Activated CD8-positive, alpha-beta memory T cell treated with anti-CD3 and anti-CD28 coated beads for 1 hour (primary cell): Measurements from ENCODE around the gene CTNNA3.

ENCODE experiments used
- DNase-seq, 2 donors: peaks; one replicate each; pipeline ENCODE4 v3.0.0-alpha.2; 2020; ENCODE audit warnings: low read depth in 1 of 2; ENCODE audit errors: extremely low read depth in 1 of 2

Gene CTNNA3

GRCh38 chr10:67050415-67050814, 645.6 kb downstream of the CTNNA3 start:
- no peak for DNase-seq

GRCh38 chr10:67049988-67050387, 646.0 kb downstream of the CTNNA3 start:
- no peak for DNase-seq

GRCh38 chr10:67046507-67046906, 649.5 kb downstream of the CTNNA3 start:
- DNase-seq = no peak

- DNase-seq = no peak
Measured at GRCh38 chr10:67045404-67045803, 650.6 kb downstream of the CTNNA3 start.

- DNase-seq = no peak
Measured at GRCh38 chr10:67043041-67043440, 653.0 kb downstream of the CTNNA3 start.

- no peak for DNase-seq
Measured at GRCh38 chr10:67036808-67037207, 659.2 kb downstream of the CTNNA3 start.

- no peak for DNase-seq
Measured at GRCh38 chr10:67033878-67034277, 662.1 kb downstream of the CTNNA3 start.

- DNase-seq = no peak
Measured at GRCh38 chr10:67022099-67022498, 673.9 kb downstream of the CTNNA3 start.

- no peak for DNase-seq
Measured at GRCh38 chr10:67017218-67017617, 678.8 kb downstream of the CTNNA3 start.

GRCh38 chr10:67015225-67015624, 680.8 kb downstream of the CTNNA3 start:
- DNase-seq = no peak

- no peak for DNase-seq
Measured at GRCh38 chr10:67011981-67012380, 684.0 kb downstream of the CTNNA3 start.

- no peak for DNase-seq
Measured at GRCh38 chr10:67011480-67011879, 684.5 kb downstream of the CTNNA3 start.

- DNase-seq = no peak
Measured at GRCh38 chr10:67005981-67006380, 690.0 kb downstream of the CTNNA3 start.

- DNase-seq = no peak
Measured at GRCh38 chr10:67004690-67005089, 691.3 kb downstream of the CTNNA3 start.

GRCh38 chr10:66999762-67000545, 696.0 kb downstream of the CTNNA3 start:
- no peak for DNase-seq

- no peak for DNase-seq
Measured at GRCh38 chr10:66996996-66997395, 699.0 kb downstream of the CTNNA3 start.

- no peak for DNase-seq
Measured at GRCh38 chr10:66990143-66990830, 705.7 kb downstream of the CTNNA3 start.

- DNase-seq = no peak
Measured at GRCh38 chr10:66983475-66983818, 712.5 kb downstream of the CTNNA3 start.

- DNase-seq = no peak
Measured at GRCh38 chr10:66982792-66983474, 713.1 kb downstream of the CTNNA3 start.

GRCh38 chr10:66982053-66982420, 714.0 kb downstream of the CTNNA3 start:
- no peak for DNase-seq

- DNase-seq = no peak
Measured at GRCh38 chr10:66981361-66982052, 714.5 kb downstream of the CTNNA3 start.
